Measurements from ENCODE around the gene TRPC4. TPM values are rescaled to one million over a fixed set of nuclear protein-coding genes. Genes with fewer than 3 reads are reported as not detected.

TRPC4 gene
- total and polyA plus RNA-seq, 12 donors, result 0.26 to 3.9 (median 1.0) TPM; not detected in 1

GRCh38 chr13:37598597-37598996 is 271.0 kb downstream of the TRPC4 start, which contains the start of gene POSTN:
Gene POSTN (minus strand): TSS chr13:37598768. CDS start chr13:37598726, 42 bp downstream.
- Histone ChIP-seq H3K4me3 (peak within 1 kb of the TSS in 7 of 10 donors; percentile 6 to 47 (median 22)), H3K27ac (peak within 1 kb of the TSS in 3 of 10 donors; percentile 4 to 16 (median 11)), H3K27me3 (no peaks in the 10 kb centered on the region), H3K9me3 (no peaks in the 10 kb centered on the region), H3K36me3 (no peaks in the 10 kb centered on the region), H3K4me1 (peaks cover 0 to 20% (median 8%) of the 10 kb centered on the region in 9 donors)
- WGBS, 2 donors, result 17 to 29% methylated on average over 6 of the region's 6 CpGs
- intact Hi-C loops (cut with DNase I), result loop anchor here in 2 of 10 donors (2.0 to 10.0 kb wide), 3 partner anchors 304 to 1286 kb away; no protein-coding TSS in a partner anchor
- TF ChIP-seq, protein P1, sequence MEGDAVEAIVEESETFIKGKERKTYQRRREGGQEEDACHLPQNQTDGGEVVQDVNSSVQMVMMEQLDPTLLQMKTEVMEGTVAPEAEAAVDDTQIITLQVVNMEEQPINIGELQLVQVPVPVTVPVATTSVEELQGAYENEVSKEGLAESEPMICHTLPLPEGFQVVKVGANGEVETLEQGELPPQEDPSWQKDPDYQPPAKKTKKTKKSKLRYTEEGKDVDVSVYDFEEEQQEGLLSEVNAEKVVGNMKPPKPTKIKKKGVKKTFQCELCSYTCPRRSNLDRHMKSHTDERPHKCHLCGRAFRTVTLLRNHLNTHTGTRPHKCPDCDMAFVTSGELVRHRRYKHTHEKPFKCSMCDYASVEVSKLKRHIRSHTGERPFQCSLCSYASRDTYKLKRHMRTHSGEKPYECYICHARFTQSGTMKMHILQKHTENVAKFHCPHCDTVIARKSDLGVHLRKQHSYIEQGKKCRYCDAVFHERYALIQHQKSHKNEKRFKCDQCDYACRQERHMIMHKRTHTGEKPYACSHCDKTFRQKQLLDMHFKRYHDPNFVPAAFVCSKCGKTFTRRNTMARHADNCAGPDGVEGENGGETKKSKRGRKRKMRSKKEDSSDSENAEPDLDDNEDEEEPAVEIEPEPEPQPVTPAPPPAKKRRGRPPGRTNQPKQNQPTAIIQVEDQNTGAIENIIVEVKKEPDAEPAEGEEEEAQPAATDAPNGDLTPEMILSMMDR (IDR thresholded peaks at IDR 0.05), result no peak
- ATAC-seq (peak in 1 of 8 donors; percentile 22), DNase-seq (no peak)

- no peaks in the 10 kb centered on the region for H3K27me3 ChIP-seq
- DNase-seq (no peak), ATAC-seq (peak in 1 of 8 donors; percentile 52)
- peaks cover 0 to 19% (median 8%) of the 10 kb centered on the region in 9 donors for H3K4me1 ChIP-seq
- peak overlapping the region in 3 of 10 donors; percentile 11 to 21 (median 16) for H3K27ac ChIP-seq
- no peaks in the 10 kb centered on the region for H3K36me3 ChIP-seq
- H3K4me3 ChIP-seq, result peak overlapping the region in 6 of 10 donors; percentile 9 to 47 (median 24)
- intact Hi-C loops (cut with DNase I), result loop anchor here in 2 of 10 donors (2.0 to 10.0 kb wide), 3 partner anchors 303 to 1287 kb away; no protein-coding TSS in a partner anchor
- TF ChIP-seq, protein P1 (IDR thresholded peaks at IDR 0.05), result no peak
- H3K9me3 ChIP-seq, result no peaks in the 10 kb centered on the region
- 31 to 46% methylated on average over 2 of the region's 2 CpGs for WGBS, 2 donors
These were observed 272.0 kb downstream of the TRPC4 start for GRCh38 chr13:37597477-37598025.

DNA sequence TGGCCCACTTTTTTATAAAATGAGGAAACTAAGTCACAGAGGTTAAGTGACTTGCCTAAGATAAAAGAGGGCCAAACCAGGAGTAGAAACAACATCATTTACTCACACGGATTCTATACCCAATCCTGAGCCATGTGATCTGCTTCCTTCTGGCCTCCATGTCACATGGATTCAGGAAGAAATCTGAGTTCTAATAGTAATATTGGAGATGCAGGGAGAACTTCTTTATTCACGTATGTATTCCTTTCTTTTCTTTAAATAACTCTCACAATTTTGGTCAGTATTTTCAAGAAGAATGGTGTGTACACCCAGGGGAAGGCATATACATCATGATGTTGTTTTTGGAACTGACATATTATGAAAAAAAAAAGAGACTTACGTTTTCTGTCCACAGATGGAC is 272.8 kb downstream of the TRPC4 start:
- peak overlapping the region in 1 of 10 donors; percentile 21 for H3K27ac ChIP-seq
- peak overlapping the region in 5 of 10 donors; percentile 9 to 47 (median 26) for H3K4me3 ChIP-seq
- peaks cover 0 to 18% (median 6%) of the 10 kb centered on the region in 9 donors for H3K4me1 ChIP-seq
- intact Hi-C loops (cut with DNase I), result loop anchor here in 1 of 10 donors (10.0 kb wide), 2 partner anchors 302 to 1288 kb away; no protein-coding TSS in a partner anchor
- H3K27me3 ChIP-seq, result no peaks in the 10 kb centered on the region
- ATAC-seq (no peak), DNase-seq (no peak)
- WGBS, 2 donors, result 53 to 58% methylated on average over 3 of the region's 3 CpGs
- no peaks in the 10 kb centered on the region for H3K36me3 ChIP-seq
- TF ChIP-seq, protein P1 (IDR thresholded peaks at IDR 0.05), result no peak
- H3K9me3 ChIP-seq, result no peaks in the 10 kb centered on the region

DNA sequence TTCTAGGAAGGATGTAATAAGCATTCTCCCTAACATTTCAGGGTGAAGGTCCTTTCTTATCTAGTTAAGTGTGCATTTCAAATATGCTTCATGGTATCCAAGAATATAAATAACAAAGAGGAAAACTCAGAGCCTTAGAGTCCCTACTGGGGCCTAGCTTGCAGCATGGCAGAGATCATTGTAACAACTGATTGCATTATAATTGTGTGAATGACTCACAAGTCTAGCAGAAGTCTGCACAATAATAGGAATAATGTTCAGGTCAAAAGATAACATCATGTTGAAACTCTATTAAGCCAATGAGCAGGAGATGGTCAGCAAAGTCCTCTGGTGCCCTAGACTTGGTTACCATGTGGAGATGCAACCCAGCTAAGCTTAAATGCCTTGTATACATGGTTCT is 274.4 kb downstream of the TRPC4 start:
- Histone ChIP-seq H3K27me3 (no peaks in the 10 kb centered on the region), H3K36me3 (no peaks in the 10 kb centered on the region), H3K9me3 (no peaks in the 10 kb centered on the region), H3K4me3 (no peak overlapping the region), H3K27ac (no peak overlapping the region), H3K4me1 (peaks cover 0 to 18% (median 6%) of the 10 kb centered on the region in 9 donors)
- intact Hi-C loops (cut with DNase I), result loop anchor here in 1 of 10 donors (10.0 kb wide), 2 partner anchors 300 to 1290 kb away; no protein-coding TSS in a partner anchor
- DNase-seq, result no peak
- TF ChIP-seq, protein P1 (IDR thresholded peaks at IDR 0.05), result no peak
- peak in 1 of 8 donors; percentile 33 for ATAC-seq
